ENCODE data around the gene ZBTB21. TPM values are rescaled to one million over a fixed set of nuclear protein-coding genes. Genes with fewer than 3 reads are reported as not detected.

The ZBTB21 gene
- total and polyA plus RNA-seq, 2 of the 8 experiments (the other 6 are each of a cell fraction or from before 2014, with no cell fraction given), result 3.9 to 17.8 TPM

- Histone ChIP-seq H3K4me2 (ENCODE audit: insufficient read depth in 1 of 2, low read depth in 2 of 2, low read length in 2 of 2) (no peak overlapping the region), H3K27ac (ENCODE audit: low read depth, low read length) (no peak overlapping the region), H3K14ac (ENCODE audit: insufficient read length) (no peak overlapping the region), H4K20me1 (replicated peaks in 1 of 2; ENCODE audit: control insufficient read depth in 1 of 2, insufficient read depth in 2 of 2, low read length in 2 of 2) (no peaks in the 10 kb centered on the region), H2BK15ac (ENCODE audit: low read length) (no peak overlapping the region; the same call in 1 of the 2 replicates), H4K8ac (ENCODE audit: extremely low read depth, insufficient read depth, low read length) (no peak overlapping the region), H2BK120ac (replicated peaks; ENCODE audit: low read depth, low read length) (no peak overlapping the region), H4K91ac (replicated peaks; ENCODE audit: insufficient read length, low read length) (no peak overlapping the region), H2BK5ac (ENCODE audit: low read depth, low read length) (no peak overlapping the region), H4K5ac (ENCODE audit: insufficient read length, low read depth, low read length) (no peak overlapping the region), H3K23me2 (ENCODE audit: low read depth, low read length) (no peaks in the 10 kb centered on the region), H2BK12ac (ENCODE audit: low read depth, low read length) (no peak overlapping the region), H3K79me2 (ENCODE audit: control insufficient read depth in 1 of 2, insufficient read depth in 2 of 2, low read length in 2 of 2) (no peaks in the 10 kb centered on the region), H3K27me3 (replicated peaks in 1 of 4; ENCODE audit: control insufficient read depth in 3 of 4, extremely low read depth in 1 of 4, insufficient read depth in 3 of 4, low read length in 3 of 4) (no peaks in the 10 kb centered on the region), H2AFZ (ENCODE audit: low read length) (no peak overlapping the region), H3K4me3 (ENCODE audit: extremely low read depth in 1 of 4, insufficient read depth in 2 of 4, low read depth in 3 of 4, low read length in 4 of 4) (no peak overlapping the region), H3K4ac (replicated peaks; ENCODE audit: insufficient read length, low read depth, low read length) (no peak overlapping the region), H3K56ac (replicated peaks; ENCODE audit: insufficient read length, low read depth, low read length) (no peak overlapping the region), H3K4me1 (replicated peaks in 1 of 4; ENCODE audit: control insufficient read depth in 3 of 4, insufficient read depth in 4 of 4, low read length in 3 of 4) (no peaks in the 10 kb centered on the region; a peak in 3 of 7 replicates), H3K9ac (replicated peaks in 1 of 4; ENCODE audit: extremely low read depth in 1 of 4, low read depth in 3 of 4, low read length in 3 of 4) (no peak overlapping the region), H3K79me1 (ENCODE audit: low read depth, low read length) (no peaks in the 10 kb centered on the region), H3K9me3 (ENCODE audit: insufficient read depth in 2 of 2, low read depth in 1 of 2, low read length in 1 of 2) (no peaks in the 10 kb centered on the region), H3K23ac (ENCODE audit: insufficient read length) (no peak overlapping the region), H3K18ac (ENCODE audit: extremely low read depth, low read length) (no peak overlapping the region), H2BK20ac (ENCODE audit: low read length) (no peak overlapping the region), H2AK5ac (ENCODE audit: low read depth, low read length) (no peak overlapping the region), H3K36me3 (ENCODE audit: control insufficient read depth in 2 of 4, insufficient read depth in 4 of 4, low read length in 3 of 4) (no peaks in the 10 kb centered on the region)
- peak in 1 of 2 experiments; percentile 43 for DNase-seq (ENCODE audit: low read depth in 1 of 2, low spot score in 2 of 2)
- FAIRE-seq, result peak; percentile 36
- 89% methylated on average over 14 of the region's 14 CpGs; no CpG with 5 or more reads in 1 of the 2 experiments for WGBS, 2 experiments (ENCODE audit: extremely low coverage in 1 of 2, insufficient coverage in 1 of 2, insufficient read length in 1 of 2, insufficient replicate concordance in 2 of 2, low coverage in 1 of 2, low lambda C conversion rate in 2 of 2, missing lambda C conversion rate in 1 of 2)
- POLR2A ChIA-PET (ENCODE audit: partially characterized antibody), result interaction anchor here (1.5 kb wide), 1 partner anchor 18 kb away, joined by 3 read pairs; no protein-coding TSS in a partner anchor
- CTCF ChIA-PET (ENCODE audit: partially characterized antibody), result interaction anchor here (0.7 to 1.4 kb wide), 8 partner anchors 8 to 143 kb away, joined by 3 to 4 read pairs (median 3); no protein-coding TSS in a partner anchor
- no peak for TF ChIP-seq YY1 (IDR thresholded peaks at IDR 0.05; ENCODE audit: low read depth, low read length)
- no peak for TF ChIP-seq ATF2 (IDR thresholded peaks at IDR 0.05; ENCODE audit: low read length)
- peak; percentile 31 to 46; a peak in 2 of 4 replicates for TF ChIP-seq RAD21 (IDR thresholded peaks at IDR 0.05 in 1 of 2, conservative IDR thresholded peaks at IDR 0.05 in 1 of 2; ENCODE audit: low read depth in 2 of 2, low read length in 2 of 2)
- TF ChIP-seq GABPA (IDR thresholded peaks at IDR 0.05; ENCODE audit: borderline replicate concordance, insufficient read depth, low read length), result no peak
- no peak for TF ChIP-seq ATF3 (IDR thresholded peaks at IDR 0.05; ENCODE audit: insufficient read depth, low read depth, low read length)
- no peak for TF ChIP-seq KDM5A (IDR thresholded peaks at IDR 0.05; ENCODE audit: low read length)
- no peak for TF ChIP-seq CBX5 (IDR thresholded peaks at IDR 0.05; ENCODE audit: low read depth, low read length)
- no peak for TF ChIP-seq TAF7 (optimal IDR thresholded peaks at IDR 0.05; ENCODE audit: borderline replicate concordance, low read depth, low read length)
These were observed 36.1 kb downstream of the ZBTB21 start for GRCh38 chr21:41973861-41974751.
